Neural crest cell (in vitro differentiated cells): Measurements from ENCODE around the gene LIMS3. TPM values are rescaled to one million over a fixed set of nuclear protein-coding genes. Genes with fewer than 3 reads are reported as not detected.
"Not testable (repeated sequence)": the region's sequence is repeated elsewhere in the genome, so short reads cannot be mapped to it uniquely, and the experiment has no call there.

Experiments
- DNase-seq: peaks from one replicate; pipeline ENCODE4 v3.0.0; 2021; ENCODE audit warnings: low read depth, mixed read lengths, low spot score
- H3K27ac Mint-ChIP-seq: one replicate; pipeline ENCODE4 v1.8.0; 2021; ENCODE audit warnings: mild to moderate bottlenecking, mixed read lengths; ENCODE audit not compliant: unreplicated experiment
- H3K27me3 Mint-ChIP-seq: 2 replicates; pipeline ENCODE4 v1.8.0; 2021; ENCODE audit warnings: low read depth, mild to moderate bottlenecking, mixed read lengths
- H3K36me3 Mint-ChIP-seq: 2 replicates; pipeline ENCODE4 v1.8.0; 2021; ENCODE audit warnings: low read depth, mild to moderate bottlenecking, mixed read lengths
- H3K4me1 Mint-ChIP-seq: 2 replicates; pipeline ENCODE4 v1.8.0; 2021; ENCODE audit warnings: mixed read lengths
- H3K4me3 Mint-ChIP-seq: one replicate; pipeline ENCODE4 v1.8.0; 2021; ENCODE audit warnings: mild to moderate bottlenecking, mixed read lengths
- H3K9me3 Mint-ChIP-seq: 2 replicates; pipeline ENCODE4 v1.8.0; 2021; ENCODE audit warnings: mixed read lengths
- total RNA-seq: library from RNA; stranded (reverse); gene quantifications from 2 replicates; pipeline ENCODE4 v1.2.1, GENCODE V29; 2021

Gene LIMS3
- total RNA-seq, 1 donor from 2014 or later: 1.5 TPM

- not testable (repeated sequence) for H3K27ac Mint-ChIP-seq, H3K36me3 Mint-ChIP-seq, DNase-seq
Observed at GRCh38 chr2:109908626-109909025, 10.1 kb downstream of the LIMS3 start.

GRCh38 chr2:109910789-109911188 lies 12.3 kb downstream of the LIMS3 start:
- not testable (repeated sequence) for H3K9me3 Mint-ChIP-seq, DNase-seq, H3K27ac Mint-ChIP-seq, H3K4me3 Mint-ChIP-seq, H3K27me3 Mint-ChIP-seq, H3K4me1 Mint-ChIP-seq, H3K36me3 Mint-ChIP-seq

More at GRCh38 chr2:109908626-109909025, 10.1 kb downstream of the LIMS3 start:
- H3K27me3 Mint-ChIP-seq, H3K9me3 Mint-ChIP-seq, H3K4me1 Mint-ChIP-seq, H3K4me3 Mint-ChIP-seq: not testable (repeated sequence)

GRCh38 chr2:109913911-109914310 lies 15.4 kb downstream of the LIMS3 start:
- H3K4me3 Mint-ChIP-seq, DNase-seq, H3K9me3 Mint-ChIP-seq, H3K4me1 Mint-ChIP-seq, H3K27ac Mint-ChIP-seq, H3K27me3 Mint-ChIP-seq, H3K36me3 Mint-ChIP-seq: not testable (repeated sequence)

GRCh38 chr2:109914552-109914951 lies 16.1 kb downstream of the LIMS3 start:
- not testable (repeated sequence) for H3K27me3 Mint-ChIP-seq, H3K36me3 Mint-ChIP-seq, H3K9me3 Mint-ChIP-seq, H3K4me3 Mint-ChIP-seq, H3K27ac Mint-ChIP-seq, DNase-seq, H3K4me1 Mint-ChIP-seq

GRCh38 chr2:109915830-109916229 lies 17.3 kb downstream of the LIMS3 start:
- H3K4me3 Mint-ChIP-seq, H3K27me3 Mint-ChIP-seq, H3K4me1 Mint-ChIP-seq, DNase-seq, H3K9me3 Mint-ChIP-seq, H3K36me3 Mint-ChIP-seq, H3K27ac Mint-ChIP-seq: not testable (repeated sequence)

- H3K4me3 Mint-ChIP-seq, H3K4me1 Mint-ChIP-seq, H3K9me3 Mint-ChIP-seq, DNase-seq, H3K36me3 Mint-ChIP-seq, H3K27ac Mint-ChIP-seq, H3K27me3 Mint-ChIP-seq: not testable (repeated sequence)
Observed at GRCh38 chr2:109920162-109920561, 21.7 kb downstream of the LIMS3 start.

GRCh38 chr2:109921543-109922384 lies 23.3 kb downstream of the LIMS3 start:
- H3K27me3 Mint-ChIP-seq, H3K4me3 Mint-ChIP-seq, H3K27ac Mint-ChIP-seq, H3K36me3 Mint-ChIP-seq, DNase-seq, H3K4me1 Mint-ChIP-seq, H3K9me3 Mint-ChIP-seq: not testable (repeated sequence)

- H3K36me3 Mint-ChIP-seq: not testable (repeated sequence)
Observed at GRCh38 chr2:109924481-109924880, 26.0 kb downstream of the LIMS3 start.

GRCh38 chr2:109927803-109928202 lies 29.3 kb downstream of the LIMS3 start:
- not testable (repeated sequence) for H3K27me3 Mint-ChIP-seq, H3K27ac Mint-ChIP-seq, H3K4me1 Mint-ChIP-seq, DNase-seq, H3K36me3 Mint-ChIP-seq, H3K4me3 Mint-ChIP-seq, H3K9me3 Mint-ChIP-seq

More at GRCh38 chr2:109924481-109924880, 26.0 kb downstream of the LIMS3 start:
- H3K27me3 Mint-ChIP-seq, H3K27ac Mint-ChIP-seq, H3K4me1 Mint-ChIP-seq, H3K9me3 Mint-ChIP-seq, H3K4me3 Mint-ChIP-seq, DNase-seq: not testable (repeated sequence)

GRCh38 chr2:109929222-109929621 lies 30.7 kb downstream of the LIMS3 start:
- H3K36me3 Mint-ChIP-seq, DNase-seq, H3K27ac Mint-ChIP-seq, H3K4me3 Mint-ChIP-seq, H3K27me3 Mint-ChIP-seq, H3K4me1 Mint-ChIP-seq, H3K9me3 Mint-ChIP-seq: not testable (repeated sequence)

GRCh38 chr2:109936534-109936933 lies 38.0 kb downstream of the LIMS3 start:
- H3K9me3 Mint-ChIP-seq, DNase-seq, H3K27me3 Mint-ChIP-seq, H3K36me3 Mint-ChIP-seq, H3K4me1 Mint-ChIP-seq, H3K4me3 Mint-ChIP-seq, H3K27ac Mint-ChIP-seq: not testable (repeated sequence)

- not testable (repeated sequence) for H3K4me1 Mint-ChIP-seq, H3K9me3 Mint-ChIP-seq, H3K27me3 Mint-ChIP-seq, H3K36me3 Mint-ChIP-seq, DNase-seq, H3K4me3 Mint-ChIP-seq, H3K27ac Mint-ChIP-seq
Observed at GRCh38 chr2:109945362-109945761, 46.9 kb downstream of the LIMS3 start.

- DNase-seq, H3K9me3 Mint-ChIP-seq, H3K36me3 Mint-ChIP-seq, H3K27ac Mint-ChIP-seq, H3K27me3 Mint-ChIP-seq, H3K4me1 Mint-ChIP-seq, H3K4me3 Mint-ChIP-seq: not testable (repeated sequence)
Observed at GRCh38 chr2:109947262-109947958, 48.9 kb downstream of the LIMS3 start.
